GM12891 (cell line): Measurements from ENCODE around the gene GHR.

Experiments used
- POLR2A ChIP-seq: IDR thresholded peaks from 2 replicates; pipeline ENCODE4 v1.6.1; 2011; ENCODE audit warnings: low read depth, low read length, control low read depth
- POLR2AphosphoS5 ChIP-seq: IDR thresholded peaks from 2 replicates; pipeline ENCODE4 v1.6.1; 2011; ENCODE audit warnings: low read depth, low read length, control low read depth
- POU2F2 ChIP-seq: IDR thresholded peaks from 2 replicates; pipeline ENCODE4 v1.6.1; 2011; ENCODE audit warnings: low read depth, mild to moderate bottlenecking, control low read depth, low read length, moderate library complexity
- SPI1 ChIP-seq: IDR thresholded peaks from 2 replicates; pipeline ENCODE4 v1.6.1; 2011; ENCODE audit warnings: low read depth, low read length, control low read depth
- TAF1 ChIP-seq: IDR thresholded peaks from 2 replicates; pipeline ENCODE4 v1.6.1; 2011; ENCODE audit warnings: low read depth, low read length, control low read depth

- TF ChIP-seq POLR2AphosphoS5: no peak
- TF ChIP-seq POLR2A: no peak
- no peak for TF ChIP-seq TAF1
- no peak for TF ChIP-seq POU2F2
- TF ChIP-seq SPI1: no peak
Observed at GRCh38 chr5:42632354-42632900, 209.2 kb downstream of the GHR start.
